ENCODE results near the gene NUP98.
"Not testable (repeated sequence)": the region's sequence is repeated elsewhere in the genome, so short reads cannot be mapped to it uniquely, and the experiment has no call there.

NUP98 gene

DNA sequence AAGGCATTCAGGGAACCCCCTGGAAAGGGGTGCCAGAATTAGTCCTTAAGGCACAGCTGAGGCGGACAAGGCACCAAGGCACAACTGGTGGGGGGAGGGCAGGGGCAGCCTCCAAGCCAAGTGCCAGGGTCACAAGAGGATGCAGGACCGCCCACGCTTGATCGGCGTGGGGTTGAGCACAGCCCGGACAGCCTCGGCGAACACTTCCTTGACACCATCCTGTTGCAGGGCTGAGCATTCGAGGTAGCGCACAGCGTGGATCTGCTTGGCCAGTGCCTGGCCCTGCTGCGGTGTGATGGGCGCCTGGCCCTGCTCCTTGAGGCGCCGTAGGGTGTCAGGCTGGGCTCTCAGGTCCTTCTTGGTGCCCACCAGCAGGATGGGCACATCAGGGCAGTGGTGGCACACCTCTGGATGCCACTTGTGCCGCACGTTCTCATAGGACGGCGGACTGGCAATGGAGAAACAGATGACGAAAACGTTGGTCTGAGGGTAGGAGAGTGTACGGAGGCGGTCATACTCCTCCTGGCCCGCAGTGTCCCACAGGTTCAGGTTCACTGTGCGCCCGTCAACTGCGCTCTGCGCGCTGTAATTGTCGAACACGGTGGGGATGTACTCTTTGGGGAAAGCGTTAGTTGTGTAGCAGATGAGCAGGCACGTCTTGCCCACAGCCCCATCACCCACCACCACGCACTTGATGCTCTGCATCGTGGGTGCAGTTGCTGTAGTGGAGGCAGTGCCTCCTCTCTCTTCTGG, 30.3 kb upstream of the NUP98 start:
- no peak for DNase-seq (ENCODE audit: low read depth in 2 of 2, low spot score in 1 of 2)

DNA sequence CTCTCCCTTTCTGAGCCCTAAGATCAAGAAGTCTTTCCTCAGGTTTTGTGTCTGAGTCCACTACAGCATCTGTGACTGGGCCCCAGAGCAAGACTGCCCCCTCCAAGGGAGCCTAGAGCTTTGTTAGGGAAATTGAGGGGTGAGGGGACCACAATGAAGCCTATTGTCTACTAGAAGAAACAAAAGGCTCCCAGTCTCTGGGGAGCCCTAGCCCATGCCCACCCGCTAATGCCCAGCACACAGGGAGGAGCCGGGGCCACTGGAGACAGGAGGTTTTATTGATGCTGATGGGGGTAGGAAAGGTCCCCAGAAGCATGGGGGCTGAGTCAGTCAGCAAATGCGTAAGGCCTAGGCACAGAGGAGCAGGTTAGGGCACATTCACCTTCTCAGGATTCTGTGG, 29.4 kb upstream of the NUP98 start:
- no peak for DNase-seq (ENCODE audit: low read depth in 2 of 2, low spot score in 1 of 2)

DNA sequence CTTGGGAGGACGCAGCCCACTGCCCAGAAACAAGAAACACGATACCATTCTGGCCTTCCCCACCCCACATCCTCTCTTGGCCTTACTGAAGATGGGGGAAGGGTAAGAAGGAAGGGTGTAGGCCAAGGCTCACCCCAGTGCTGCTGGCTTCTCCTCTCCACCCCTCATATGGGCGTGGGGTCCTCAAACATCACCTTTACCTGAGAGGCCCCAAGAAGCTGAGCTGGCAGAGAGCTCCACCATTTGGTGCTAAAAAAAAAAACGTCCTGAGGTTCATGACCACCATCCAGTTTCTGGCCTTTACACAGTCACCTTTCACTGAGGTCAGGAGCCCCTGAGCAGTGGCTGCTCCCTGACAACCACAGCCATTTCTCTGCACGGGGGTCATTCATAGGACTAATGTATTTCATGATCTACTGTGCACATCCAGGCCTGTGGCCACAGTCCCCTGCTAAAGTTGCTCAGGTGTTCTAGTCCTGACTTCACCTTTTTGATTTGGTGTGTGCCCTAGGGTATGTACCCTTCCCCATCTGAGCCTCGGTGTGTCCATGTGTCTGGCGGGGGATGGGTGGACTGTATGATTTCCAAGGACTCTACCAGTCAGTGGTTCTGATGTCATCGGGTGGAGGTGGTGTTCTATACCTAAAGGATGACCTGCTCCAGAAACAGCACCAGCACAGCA, 28.3 kb upstream of the NUP98 start:
- no peak for DNase-seq (ENCODE audit: low read depth in 2 of 2, low spot score in 1 of 2)

DNA sequence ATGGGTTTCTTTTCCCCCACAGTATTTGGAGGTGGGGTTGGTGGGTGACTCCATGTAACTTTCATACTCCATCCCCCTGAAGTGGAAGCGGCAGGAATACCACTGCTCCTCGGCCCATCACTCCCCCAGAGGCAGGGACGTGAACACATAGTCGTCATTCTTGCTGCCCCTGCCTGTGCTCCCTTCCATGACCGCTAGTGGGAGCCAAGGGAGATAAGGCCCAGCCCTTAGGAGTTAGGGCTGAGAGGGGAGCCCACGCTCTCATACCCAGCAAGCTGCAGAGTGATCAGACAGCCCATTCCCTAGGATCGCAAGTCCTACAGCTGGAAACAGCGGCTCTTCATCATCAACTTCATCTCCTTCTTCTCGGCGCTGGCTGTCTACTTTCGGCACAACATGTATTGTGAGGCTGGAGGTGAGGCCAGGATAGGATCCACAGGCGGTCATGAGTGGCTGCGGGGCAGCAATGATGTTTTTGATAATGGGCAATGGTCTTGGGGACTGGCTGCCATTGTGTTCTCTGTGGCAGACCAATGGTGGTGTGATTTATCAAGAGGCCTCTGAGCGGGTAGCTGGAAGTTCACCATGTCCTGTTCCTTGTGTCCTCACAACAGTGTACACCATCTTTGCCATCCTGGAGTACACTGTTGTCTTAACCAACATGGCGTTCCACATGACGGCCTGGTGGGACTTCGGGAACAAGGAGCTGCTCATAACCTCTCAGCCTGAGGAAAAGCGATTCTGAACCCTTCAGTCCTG, 27.5 kb upstream of the NUP98 start:
- peak; percentile 62 to 67 for DNase-seq (ENCODE audit: low read depth in 2 of 2, low spot score in 1 of 2)

DNA sequence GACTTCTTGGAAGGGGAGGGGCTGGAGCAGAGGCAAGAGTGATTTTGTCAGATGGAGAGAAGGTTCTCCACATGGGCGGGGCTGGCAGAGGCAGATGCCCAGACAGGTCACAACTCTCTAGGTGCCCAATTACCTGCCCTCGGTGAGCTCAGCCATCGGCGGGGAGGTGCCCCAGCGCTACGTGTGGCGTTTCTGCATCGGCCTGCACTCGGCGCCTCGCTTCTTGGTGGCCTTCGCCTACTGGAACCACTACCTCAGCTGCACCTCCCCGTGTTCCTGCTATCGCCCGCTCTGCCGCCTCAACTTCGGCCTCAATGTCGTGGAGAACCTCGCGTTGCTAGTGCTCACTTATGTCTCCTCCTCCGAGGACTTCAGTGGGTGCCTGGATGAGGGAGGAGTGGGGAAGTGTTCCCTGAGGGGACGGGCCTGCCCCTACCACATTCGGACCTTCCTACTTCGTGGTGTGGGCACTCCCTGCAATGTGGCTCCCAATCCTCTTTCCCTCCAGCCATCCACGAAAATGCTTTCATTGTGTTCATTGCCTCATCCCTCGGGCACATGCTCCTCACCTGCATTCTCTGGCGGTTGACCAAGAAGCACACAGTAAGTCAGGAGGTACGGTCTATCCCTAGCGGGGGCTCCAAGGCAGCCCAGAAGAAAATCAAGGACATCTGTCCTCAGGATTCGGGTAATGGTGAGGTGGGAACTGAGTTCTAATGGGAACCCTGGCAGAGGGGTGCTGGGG, 26.6 kb upstream of the NUP98 start:
- no peak for DNase-seq (ENCODE audit: low read depth in 2 of 2, low spot score in 1 of 2)

DNA sequence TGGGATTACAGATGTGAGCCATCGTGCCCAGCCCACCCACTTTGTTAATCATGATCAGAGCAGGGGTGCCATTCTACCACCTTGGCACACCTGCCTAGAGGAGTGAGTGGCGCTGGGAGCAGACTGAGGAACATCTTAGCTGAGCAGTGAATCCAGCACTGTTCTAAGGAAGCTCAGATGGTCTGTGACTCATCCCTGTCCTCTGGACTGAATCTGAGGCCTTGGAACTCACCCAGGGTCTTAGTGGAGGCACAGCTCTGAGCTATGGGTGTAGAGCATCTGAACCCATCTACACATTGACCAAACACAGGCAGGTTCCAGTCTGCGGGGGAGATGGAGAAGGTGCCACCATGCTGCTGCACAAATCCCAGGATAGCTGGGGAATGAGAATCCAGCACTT, 25.9 kb upstream of the NUP98 start:
- no peak for DNase-seq (ENCODE audit: low read depth in 2 of 2, low spot score in 1 of 2)

DNA sequence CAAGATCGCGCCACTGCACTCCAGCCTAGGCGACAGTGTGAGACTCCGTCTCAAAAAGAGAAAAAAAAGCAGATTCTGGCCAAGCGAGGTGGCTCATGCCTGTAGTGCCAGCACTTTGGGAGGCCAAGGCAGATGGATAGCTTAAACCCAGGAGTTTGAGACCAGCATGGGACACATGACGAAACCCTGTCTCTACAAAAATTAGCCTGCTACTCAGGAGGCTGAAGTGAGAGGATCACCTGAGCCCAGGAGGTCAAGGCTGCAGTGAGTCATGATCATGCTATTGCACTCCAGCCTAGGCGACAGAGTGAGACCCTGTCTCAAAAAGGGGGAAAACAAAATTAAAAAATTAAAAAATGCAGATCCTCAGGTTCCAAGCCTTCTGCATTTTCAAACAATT, 25.0 kb upstream of the NUP98 start:
- DNase-seq (ENCODE audit: low read depth in 2 of 2, low spot score in 1 of 2) = no peak

DNA sequence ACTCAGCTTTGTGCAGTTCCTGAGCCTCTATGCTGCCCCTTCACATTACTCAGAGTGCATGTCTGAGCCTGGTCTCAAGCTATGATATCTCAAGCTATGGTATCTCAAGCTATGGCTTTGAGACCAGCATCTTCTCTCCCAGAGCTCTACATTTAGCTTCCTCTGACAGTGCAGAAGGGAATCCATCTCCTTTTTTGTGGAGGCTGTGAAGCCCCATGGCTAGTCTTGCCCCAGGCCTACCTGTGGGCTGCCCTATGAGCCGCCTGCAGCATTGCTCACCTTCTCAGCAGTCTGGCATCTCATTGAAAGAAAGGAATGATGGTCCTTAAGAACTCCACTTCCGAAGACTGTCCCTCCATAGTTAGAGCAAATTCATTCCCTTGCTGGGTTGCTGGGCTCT, 23.6 kb upstream of the NUP98 start:
- DNase-seq (ENCODE audit: low read depth in 2 of 2, low spot score in 1 of 2) = no peak

DNA sequence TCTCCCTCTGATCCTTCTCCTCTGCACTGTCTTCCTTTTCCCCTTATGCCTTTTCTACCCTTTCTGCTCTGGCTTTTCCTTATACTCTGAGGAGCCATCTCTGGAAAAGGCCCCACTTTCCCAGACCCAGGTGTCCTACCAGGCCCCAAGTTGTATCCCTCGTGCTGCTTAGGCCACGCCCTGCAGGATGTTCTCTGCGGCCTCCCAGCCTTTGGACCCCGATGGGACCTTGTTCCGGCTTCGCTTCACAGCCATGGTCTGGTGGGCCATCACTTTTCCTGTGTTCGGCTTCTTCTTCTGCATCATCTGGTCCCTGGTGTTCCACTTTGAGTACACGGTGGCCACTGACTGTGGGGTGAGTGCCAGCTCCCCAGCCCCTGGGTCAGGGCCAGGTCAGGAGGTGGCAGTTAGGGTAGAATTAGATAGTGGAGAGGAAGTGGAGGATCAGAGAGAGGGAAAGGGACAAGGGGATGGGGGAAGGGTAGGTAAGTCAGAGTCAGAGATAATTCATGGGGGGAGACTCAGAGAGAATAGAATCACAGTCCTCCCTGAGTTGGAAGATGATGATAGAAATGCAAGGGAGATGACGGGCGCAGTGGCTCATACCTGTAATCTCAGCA, 19.9 kb upstream of the NUP98 start:
- no peak for DNase-seq (ENCODE audit: low read depth in 2 of 2, low spot score in 1 of 2)

DNA sequence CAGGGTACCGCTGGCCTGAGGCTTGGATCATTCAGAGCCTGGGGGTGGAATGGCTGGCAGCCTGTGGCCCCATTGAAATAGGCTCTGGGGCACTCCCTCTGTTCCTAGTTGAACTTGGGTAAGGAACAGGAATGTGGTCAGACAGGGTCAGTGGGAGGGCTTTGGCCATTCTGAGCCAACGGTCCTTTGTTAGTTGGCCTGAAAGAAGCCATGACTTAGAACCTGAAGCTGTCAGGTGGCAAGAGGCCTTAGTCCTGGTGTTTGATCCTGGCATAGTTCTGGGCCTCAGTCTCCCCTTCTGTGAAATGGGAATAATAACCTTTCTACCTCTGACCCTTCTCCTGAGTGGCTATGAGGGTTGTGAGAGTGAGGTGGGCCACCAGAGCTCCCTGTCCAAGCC, 19.3 kb upstream of the NUP98 start:
- DNase-seq (ENCODE audit: low read depth in 2 of 2, low spot score in 1 of 2) = no peak

DNA sequence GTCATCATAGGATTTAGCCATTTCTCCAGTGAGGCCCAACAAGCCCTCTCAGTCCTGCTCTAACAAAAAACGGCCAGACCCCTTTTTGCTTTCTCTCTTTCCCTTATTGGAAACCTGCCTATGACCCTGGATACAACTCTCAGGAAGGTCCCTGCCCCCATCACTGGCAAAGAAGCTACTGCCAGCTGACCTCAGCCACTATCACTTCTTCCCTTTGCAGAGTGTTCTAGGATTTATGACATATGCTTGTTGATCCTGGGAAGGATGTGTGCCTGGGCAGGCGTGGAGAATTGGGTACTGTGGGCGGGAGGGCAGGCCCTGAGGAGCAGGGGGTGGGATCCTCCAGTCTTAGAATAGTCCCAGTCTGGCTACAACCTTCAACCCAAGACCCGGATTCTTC, 18.5 kb upstream of the NUP98 start:
- no peak for DNase-seq (ENCODE audit: low read depth in 2 of 2, low spot score in 1 of 2)

DNA sequence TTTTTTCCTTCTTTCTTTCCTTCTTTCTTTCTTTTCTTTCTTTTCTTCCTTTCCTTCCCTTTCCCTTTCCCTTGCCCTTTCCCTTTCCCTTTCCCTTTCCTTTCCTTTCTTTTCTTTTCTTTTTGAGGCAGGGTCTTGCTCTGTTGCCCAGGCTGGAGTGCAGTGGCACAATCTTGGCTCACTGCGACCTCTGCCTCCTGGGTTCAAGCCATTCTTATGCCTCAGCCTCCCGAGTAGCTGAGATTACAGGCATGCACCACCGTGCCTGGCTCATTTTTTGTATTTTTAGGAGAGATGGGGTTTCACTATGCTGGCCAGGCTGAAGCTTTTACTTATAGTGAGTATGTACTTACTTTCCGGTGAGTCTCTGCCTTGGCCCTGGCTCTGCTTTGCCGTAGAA, 17.5 kb upstream of the NUP98 start:
- DNase-seq (ENCODE audit: low read depth in 2 of 2, low spot score in 1 of 2) = not testable (repeated sequence)

DNA sequence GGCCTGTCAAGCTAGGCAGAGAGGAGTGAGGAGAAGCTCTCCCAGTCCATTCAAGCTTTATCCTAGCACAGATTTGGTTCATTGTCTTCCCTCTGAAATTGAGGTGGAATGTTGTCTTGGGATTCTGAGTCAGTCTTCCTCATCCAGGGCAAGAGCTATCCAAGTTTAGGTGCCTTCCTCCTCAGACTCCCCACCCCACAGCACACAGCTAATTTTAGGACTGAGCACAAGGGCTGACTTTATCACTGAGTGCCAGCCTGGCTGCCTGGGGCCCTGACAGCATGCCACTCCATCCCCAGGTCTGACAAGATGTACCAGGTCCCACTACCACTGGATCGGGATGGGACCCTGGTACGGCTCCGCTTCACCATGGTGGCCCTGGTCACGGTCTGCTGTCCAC, 13.6 kb upstream of the NUP98 start:
- DNase-seq (ENCODE audit: low read depth in 2 of 2, low spot score in 1 of 2) = no peak

DNA sequence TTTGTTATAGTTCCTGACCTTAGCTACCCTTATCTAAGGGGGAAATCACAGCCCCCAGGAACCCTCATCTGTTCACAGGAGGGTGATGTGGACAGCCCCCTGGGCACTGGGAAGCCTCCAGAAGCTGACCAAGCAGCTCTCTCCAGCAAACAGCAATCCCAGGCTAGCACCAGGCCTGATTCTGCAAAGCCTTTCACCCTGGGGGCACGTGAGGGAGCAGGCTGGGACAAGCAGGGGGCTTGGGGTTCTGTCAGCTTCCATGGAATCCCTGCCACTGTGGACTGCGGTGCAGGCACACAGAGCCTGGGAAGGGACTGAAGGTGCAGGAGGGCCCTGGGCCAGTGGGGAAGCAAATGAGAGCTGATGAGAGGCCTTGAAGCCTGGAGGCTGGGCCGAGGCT, 13.1 kb upstream of the NUP98 start:
- no peak for DNase-seq (ENCODE audit: low read depth in 2 of 2, low spot score in 1 of 2)

DNA sequence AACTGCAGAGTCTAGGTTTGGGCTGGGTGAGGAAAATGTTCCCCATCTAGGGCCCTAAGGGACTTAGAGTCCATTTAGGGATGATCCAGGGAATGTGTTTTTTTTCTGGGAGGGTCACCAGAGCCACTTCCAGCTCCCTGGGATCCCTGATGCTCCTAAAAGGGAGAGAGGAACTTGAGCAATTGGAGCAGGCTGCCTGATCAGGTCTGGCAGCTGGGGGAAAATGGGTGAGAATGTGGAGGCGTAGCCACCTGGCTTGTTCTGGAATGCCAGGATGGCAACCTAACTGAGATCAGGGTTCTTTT, 12.2 kb upstream of the NUP98 start:
- DNase-seq (ENCODE audit: low read depth in 2 of 2, low spot score in 1 of 2) = no peak

DNA sequence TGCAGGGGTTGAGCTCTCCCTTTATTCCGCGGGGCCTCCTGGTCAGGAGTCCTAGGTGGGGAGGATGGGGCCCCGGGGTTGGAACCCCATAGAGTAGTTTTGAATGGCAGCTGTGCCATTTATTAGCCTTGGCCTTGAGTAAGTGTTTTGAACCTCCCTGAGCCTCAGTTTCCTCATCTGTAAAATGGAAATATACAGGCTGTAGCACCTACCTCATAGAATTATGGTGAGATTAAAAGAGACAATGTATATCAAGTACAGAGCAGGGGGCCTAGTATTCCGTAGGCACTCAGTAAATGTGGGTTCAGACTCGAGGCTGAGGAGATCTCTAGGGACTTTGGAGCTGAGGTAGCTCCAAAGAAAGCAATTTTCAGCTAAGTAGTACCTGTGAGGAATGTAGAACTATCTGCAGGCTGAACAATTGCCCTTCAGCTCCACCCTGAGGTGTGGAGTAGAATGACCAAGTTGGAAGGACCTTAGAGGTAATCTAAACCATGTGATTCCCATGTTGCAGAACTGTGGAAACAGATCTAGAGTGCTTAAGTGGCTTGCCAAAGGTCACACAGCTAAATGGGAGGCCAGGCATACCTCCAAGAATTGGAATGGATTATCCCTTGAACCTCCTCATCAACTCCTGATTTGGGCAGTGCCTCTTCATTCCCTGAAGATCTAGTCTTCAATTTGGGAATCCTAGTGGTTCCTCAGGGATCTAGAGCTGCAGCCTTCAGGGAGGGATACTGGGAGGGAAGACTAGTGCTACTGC, 11.7 kb upstream of the NUP98 start:
- no peak for DNase-seq (ENCODE audit: low read depth in 2 of 2, low spot score in 1 of 2)

DNA sequence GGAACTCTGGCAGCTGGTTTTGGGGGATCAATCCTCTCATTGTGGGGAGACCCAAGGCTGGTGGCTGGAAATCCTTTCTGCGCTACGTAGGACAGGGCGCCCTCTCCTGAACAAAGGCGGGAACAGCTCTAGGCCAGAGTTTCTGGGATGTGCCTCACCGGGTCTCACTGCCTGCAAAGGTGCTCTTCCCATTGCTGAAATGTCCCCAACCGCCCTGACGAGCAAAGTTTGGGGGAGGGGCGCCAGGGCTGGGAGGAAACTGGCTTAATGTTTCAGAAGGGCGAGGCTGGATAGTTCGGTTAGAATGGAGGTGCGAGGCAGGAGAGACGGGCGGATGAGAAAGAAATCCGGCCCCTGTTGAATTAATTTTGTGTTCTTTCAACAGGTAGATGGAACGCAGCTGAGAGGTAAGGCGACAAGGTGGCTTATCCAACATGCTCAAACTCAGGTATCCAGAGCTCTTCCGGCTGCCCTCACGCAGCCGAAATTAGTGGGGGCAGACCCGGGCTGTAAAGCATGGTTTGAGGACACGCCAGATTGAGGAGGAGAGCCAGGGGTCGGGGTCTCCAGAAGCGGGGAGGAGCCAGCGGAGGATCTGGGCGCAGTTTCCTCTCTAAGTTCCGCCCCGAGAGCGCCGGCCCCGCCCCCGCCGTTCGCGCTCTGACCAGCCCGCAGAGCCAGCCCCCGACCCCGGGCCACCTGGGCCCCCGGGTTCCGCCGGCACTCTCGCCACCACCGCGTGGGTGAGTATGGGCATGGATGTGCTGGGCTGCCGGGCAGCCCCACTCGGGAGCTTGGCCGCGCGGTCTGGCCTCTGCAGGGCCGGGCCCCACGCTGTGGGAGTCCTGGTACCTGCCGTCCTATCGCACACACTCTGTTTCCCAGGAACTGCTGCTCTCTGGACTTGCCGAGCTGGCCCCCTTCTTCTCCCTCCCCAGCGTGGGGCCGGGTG, 10.8 kb upstream of the NUP98 start, which contains the start of gene PGAP2:
Gene PGAP2 (plus strand): TSS at position 652 of the 952 bp plus-strand sequence. CDS start 2,700 bp downstream, outside the sequence.
- DNase-seq (ENCODE audit: low read depth in 2 of 2, low spot score in 1 of 2) = no peak

DNA sequence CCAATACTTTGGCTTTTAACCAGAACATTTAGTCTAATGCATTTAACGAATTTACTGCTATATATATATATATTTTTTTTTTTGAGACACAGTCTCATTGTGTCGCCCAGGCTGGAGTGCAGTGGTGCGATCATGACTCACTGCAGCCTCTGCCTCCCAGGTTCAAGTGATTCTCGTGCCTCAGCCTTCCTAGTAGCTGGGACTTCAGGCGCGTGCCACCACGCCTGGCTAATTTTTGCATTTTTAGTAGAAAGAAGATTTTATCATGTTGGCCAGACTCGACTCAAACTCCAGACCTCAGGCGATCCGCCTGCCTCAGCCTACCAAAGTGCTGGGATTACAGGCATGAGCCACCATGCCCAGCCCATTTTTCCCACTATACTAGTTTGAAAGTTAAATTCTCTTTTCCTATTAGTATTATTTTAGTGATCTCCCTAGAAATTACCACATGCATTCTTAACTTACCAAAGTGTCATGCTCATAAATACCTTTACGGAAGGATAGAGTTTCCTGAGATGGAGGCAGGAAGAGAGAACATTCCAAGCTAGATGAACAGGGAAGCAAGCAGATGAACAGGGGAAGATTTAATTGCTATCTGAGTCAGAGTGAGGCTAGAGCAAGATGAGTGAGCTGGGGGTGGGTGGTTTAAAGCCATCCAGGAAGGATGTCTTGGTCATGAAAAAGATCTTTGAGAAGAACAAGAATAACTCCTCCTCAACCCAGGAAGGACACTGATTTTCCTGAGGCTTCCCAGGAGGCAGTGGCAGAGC, 6.6 kb upstream of the NUP98 start:
- DNase-seq (ENCODE audit: low read depth in 2 of 2, low spot score in 1 of 2) = no peak
